BJ (cell line): ENCODE measurements around the gene PTPRM. TPM values are rescaled to one million over a fixed set of nuclear protein-coding genes. Genes with fewer than 3 reads are reported as not detected.
A peak's percentile ranks its signal among the peaks of the same experiment; 100 is the strongest.

Experiments used
- CTCF ChIA-PET: fragments of 350-600 bp; formaldehyde crosslinking; extraction: SDS; loops from one replicate; lab custom pipeline; 2021; ENCODE audit warnings: antibody characterized with exemption, inconsistent platforms; lab: Yijun Ruan, JAX
- POLR2A ChIA-PET: fragments of 300-600 bp; sonication (Branson Sonifier 250); formaldehyde crosslinking; extraction: SDS; loops from one replicate; lab custom pipeline; 2021; ENCODE audit warnings: antibody characterized with exemption; lab: Charles Lee
- DNase-seq: peaks from one replicate; pipeline ENCODE4 v3.0.0-alpha.2; 2011; ENCODE audit warnings: low read depth
- H3K27me3 ChIP-seq: 2 replicates; pipeline ENCODE4 v1.6.0; 2011; ENCODE audit warnings: low read length; ENCODE audit not compliant: control insufficient read depth, insufficient read depth
- H3K36me3 ChIP-seq: 2 replicates; pipeline ENCODE4 v1.5.1; 2011; ENCODE audit warnings: low read length; ENCODE audit not compliant: control insufficient read depth, insufficient read depth
- H3K4me3 ChIP-seq: 2 replicates; pipeline ENCODE4 v1.5.1; 2011; ENCODE audit warnings: low read depth, mild to moderate bottlenecking, control low read depth, low read length
- CTCF ChIP-seq: IDR thresholded peaks from 2 replicates; pipeline ENCODE4 v1.5.1; 2011; ENCODE audit warnings: low read depth, mild to moderate bottlenecking, control low read depth, inconsistent platforms, low read length, moderate library complexity; ENCODE audit not compliant: insufficient read depth
- polyA plus RNA-seq: library from polyadenylated mRNA; depleted of rRNA; stranded (reverse); fragments of >200 nt; gene quantifications from 2 replicates; pipeline ENCODE4 v1.2.3, GENCODE V29; 2011

The PTPRM gene
- polyA plus RNA-seq, 1 experiment: 149 TPM

- Histone ChIP-seq H3K27me3 (no peaks in the 10 kb centered on the region), H3K4me3 (no peak overlapping the region), H3K36me3 (peaks cover 13% of the 10 kb centered on the region)
- ChIA-PET CTCF (interaction anchor here (0.9 kb wide), 1 partner anchor 597 kb away, joined by 4 read pairs; no protein-coding TSS in a partner anchor), POLR2A (no interaction called here)
- TF ChIP-seq CTCF: no peak
- DNase-seq: no peak
These were observed 819.7 kb downstream of the PTPRM start for GRCh38 chr18:8386669-8387380.

DNA sequence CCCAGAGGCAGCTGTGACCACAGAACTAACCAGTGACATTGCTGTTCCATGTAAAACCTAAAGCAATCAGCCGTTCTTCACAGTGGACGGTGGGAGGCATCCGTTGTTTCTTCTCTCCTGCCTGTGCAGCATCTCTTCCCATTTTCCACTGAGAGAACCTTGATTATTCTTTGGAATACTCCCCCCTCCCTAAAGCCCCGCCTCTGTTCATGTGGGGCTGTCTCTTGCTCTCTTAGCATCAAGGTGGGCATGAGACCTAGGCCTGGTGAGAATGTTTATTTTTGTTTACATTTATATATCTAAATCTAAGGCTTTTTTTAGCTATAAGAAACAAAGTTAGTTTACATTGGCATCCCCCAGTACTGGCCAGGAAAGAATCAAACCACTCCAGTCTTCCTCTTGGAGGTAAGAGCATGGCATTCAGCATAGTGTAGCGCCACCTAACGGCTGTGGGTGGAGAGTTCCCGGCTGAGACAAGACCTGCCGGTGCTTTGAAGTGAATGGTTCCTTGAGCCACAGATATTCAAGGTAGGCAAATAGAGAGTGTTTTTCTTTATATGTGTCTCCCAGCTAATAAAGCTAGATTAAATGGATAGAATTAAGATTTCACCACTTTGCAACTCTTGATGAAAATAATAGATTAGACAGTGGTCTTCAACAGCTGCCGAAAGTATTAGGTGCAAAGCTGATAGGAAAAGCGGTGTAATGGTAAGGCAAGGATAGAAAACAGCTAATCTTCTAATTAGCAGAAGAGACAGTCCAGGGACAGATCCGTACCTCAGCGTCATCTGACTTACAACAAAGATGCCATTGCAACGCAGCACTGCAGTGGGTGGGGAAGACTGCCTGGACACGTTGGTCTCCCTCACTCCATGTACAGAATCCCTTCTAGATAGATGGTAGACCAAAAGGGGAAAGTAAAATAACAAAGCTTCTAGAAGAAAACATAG lies 822.5 kb downstream of the PTPRM start:
- ChIA-PET POLR2A (interaction anchor here (0.6 kb wide), 2 partner anchors 404 to 897 kb away, joined by 3 to 6 read pairs; no protein-coding TSS in a partner anchor), CTCF (interaction anchor here (0.6 to 3.5 kb wide), 24 partner anchors 8 to 1117 kb away, joined by 3 to 16 read pairs (median 5); partner anchors contain the start of gene PTPRM)
- Histone ChIP-seq H3K27me3 (no peaks in the 10 kb centered on the region), H3K4me3 (no peak overlapping the region), H3K36me3 (peaks cover 16% of the 10 kb centered on the region)
- DNase-seq: peak; percentile 6
- TF ChIP-seq CTCF: peak; percentile 91

DNA sequence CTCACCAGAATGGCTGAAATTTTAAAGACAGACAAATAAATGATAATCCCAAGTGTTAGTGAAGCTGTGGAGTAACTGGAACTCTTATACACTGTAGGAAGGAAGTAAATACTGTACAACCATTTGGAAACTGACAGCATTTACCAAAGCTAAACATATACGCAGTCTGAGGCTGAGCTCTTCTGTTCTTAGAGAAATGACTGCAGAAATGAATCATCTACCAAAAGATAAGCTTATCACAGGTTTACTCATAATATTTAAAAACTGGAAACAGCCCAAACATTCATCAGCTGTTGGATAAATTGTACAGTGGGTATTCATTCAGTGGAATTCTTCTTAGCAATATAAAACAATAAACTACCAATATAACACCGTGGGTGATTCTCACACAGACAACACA lies 824.0 kb downstream of the PTPRM start:
- ChIA-PET CTCF (interaction anchor here (0.8 to 3.5 kb wide), 6 partner anchors 9 to 1118 kb away, joined by 3 to 16 read pairs (median 4); no protein-coding TSS in a partner anchor), POLR2A (no interaction called here)
- Histone ChIP-seq H3K36me3 (peaks cover 12% of the 10 kb centered on the region), H3K4me3 (no peak overlapping the region), H3K27me3 (no peaks in the 10 kb centered on the region)
- no peak for DNase-seq
- TF ChIP-seq CTCF: no peak

- no peak for TF ChIP-seq CTCF
- Histone ChIP-seq H3K36me3 (peaks cover 8% of the 10 kb centered on the region), H3K4me3 (no peak overlapping the region), H3K27me3 (no peaks in the 10 kb centered on the region)
- ChIA-PET POLR2A (no interaction called here), CTCF (interaction anchor here (1.5 kb wide), 1 partner anchor 15 kb away, joined by 4 read pairs; no protein-coding TSS in a partner anchor)
- no peak for DNase-seq
These were observed 829.1 kb downstream of the PTPRM start for GRCh38 chr18:8396254-8396653.

DNA sequence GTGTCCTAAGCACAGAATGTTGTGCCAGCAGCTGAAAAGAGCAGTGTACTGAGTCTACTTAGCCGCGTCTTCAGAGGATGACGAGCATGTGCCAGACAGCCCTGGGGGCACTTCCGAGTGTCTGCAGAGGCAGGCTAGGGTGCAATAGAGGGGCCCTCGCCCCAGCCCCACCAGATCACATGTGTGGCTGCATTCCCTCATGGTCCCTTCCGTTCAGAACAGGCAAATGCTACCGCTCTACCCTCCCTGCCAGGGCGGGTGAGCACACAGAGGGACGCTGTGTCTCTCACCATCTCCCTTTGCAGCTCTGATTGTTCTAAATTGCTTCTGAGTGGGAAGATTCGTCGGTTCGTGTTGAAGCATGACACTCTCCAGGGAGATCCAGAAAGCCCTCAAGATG lies 829.9 kb downstream of the PTPRM start:
- no peak for DNase-seq
- POLR2A ChIA-PET: no interaction called here
- CTCF ChIA-PET: interaction anchor here (1.5 kb wide), 2 partner anchors 14 to 607 kb away, joined by 4 to 5 read pairs; no protein-coding TSS in a partner anchor
- H3K36me3 ChIP-seq: peaks cover 8% of the 10 kb centered on the region
- no peak overlapping the region for H3K4me3 ChIP-seq
- H3K27me3 ChIP-seq: no peaks in the 10 kb centered on the region
- TF ChIP-seq CTCF: no peak
